GM12892 (cell line): Measurements from ENCODE around the gene LMBRD1.

Source experiments
- POLR2A ChIP-seq: IDR thresholded peaks from 2 replicates; pipeline ENCODE4 v1.6.1; 2011; ENCODE audit warnings: low read depth, low read length, control low read depth
- POLR2AphosphoS5 ChIP-seq: IDR thresholded peaks from 2 replicates; pipeline ENCODE4 v1.6.1; 2011; ENCODE audit warnings: low read depth, low read length, control low read depth

- no peak for TF ChIP-seq POLR2AphosphoS5
- TF ChIP-seq POLR2A: no peak
Measured at GRCh38 chr6:69792292-69792691, 4.5 kb downstream of the LMBRD1 start.
